ENCODE results near the gene PGA5.

DNA sequence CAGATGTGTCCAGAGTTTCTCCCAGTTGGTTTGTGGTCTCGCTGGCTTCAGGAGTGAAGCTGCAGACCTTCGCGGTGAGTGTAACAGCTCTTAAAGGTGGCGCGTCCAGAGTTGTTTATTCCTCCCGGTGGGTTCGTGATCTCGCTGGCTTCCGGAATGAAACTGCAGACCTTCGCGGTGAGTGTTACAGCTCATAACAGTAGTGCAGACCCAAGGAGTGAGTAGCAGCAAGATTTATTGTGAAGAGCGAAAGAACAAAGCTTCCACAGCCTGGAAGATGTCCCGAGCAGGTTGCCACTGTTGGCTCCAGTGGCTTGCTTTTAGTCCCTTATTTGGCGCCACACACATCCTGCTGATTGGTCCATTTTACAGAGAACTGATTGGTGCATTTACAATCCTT, 39.5 kb upstream of the PGA5 start:
- TF ChIP-seq POLR2A (IDR thresholded peaks at IDR 0.05; ENCODE audit: low read depth, low read length), result no peak
- no peak for TF ChIP-seq FOS (IDR thresholded peaks at IDR 0.05; ENCODE audit: borderline replicate concordance, extremely low read depth, insufficient read length)
- no peak for TF ChIP-seq EP300 (IDR thresholded peaks at IDR 0.05; ENCODE audit: borderline replicate concordance in 1 of 2, control insufficient read depth in 1 of 2, low read depth in 2 of 2, low read length in 2 of 2)
- TF ChIP-seq, protein P1, sequence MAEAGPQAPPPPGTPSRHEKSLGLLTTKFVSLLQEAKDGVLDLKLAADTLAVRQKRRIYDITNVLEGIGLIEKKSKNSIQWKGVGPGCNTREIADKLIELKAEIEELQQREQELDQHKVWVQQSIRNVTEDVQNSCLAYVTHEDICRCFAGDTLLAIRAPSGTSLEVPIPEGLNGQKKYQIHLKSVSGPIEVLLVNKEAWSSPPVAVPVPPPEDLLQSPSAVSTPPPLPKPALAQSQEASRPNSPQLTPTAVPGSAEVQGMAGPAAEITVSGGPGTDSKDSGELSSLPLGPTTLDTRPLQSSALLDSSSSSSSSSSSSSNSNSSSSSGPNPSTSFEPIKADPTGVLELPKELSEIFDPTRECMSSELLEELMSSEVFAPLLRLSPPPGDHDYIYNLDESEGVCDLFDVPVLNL (IDR thresholded peaks at IDR 0.05; ENCODE audit: low read depth, low read length), result no peak
- no peak for TF ChIP-seq POLR2AphosphoS5 (IDR thresholded peaks at IDR 0.05; ENCODE audit: low read length)
- TF ChIP-seq BCL3 (IDR thresholded peaks at IDR 0.05; ENCODE audit: borderline replicate concordance, insufficient read depth, low read depth, low read length, poor library complexity, severe bottlenecking), result no peak
- TF ChIP-seq KLF5 (IDR thresholded peaks at IDR 0.05; ENCODE audit: partially characterized antibody), result no peak
- TF ChIP-seq CTCF (IDR thresholded peaks at IDR 0.05 in 2 of 3, conservative IDR thresholded peaks at IDR 0.05 in 1 of 3; ENCODE audit: control insufficient read depth in 2 of 3, extremely low read depth in 1 of 3, insufficient read depth in 1 of 3, low read depth in 3 of 3, low read length in 3 of 3), result no peak
- no peak for TF ChIP-seq PRDM15 (CRISPR knock-in tag; IDR thresholded peaks at IDR 0.05)
- no peak for TF ChIP-seq CREB1 (IDR thresholded peaks at IDR 0.05; ENCODE audit: low read depth)
- TF ChIP-seq SMARCA5 (IDR thresholded peaks at IDR 0.05), result no peak
- no peak for TF ChIP-seq HDAC2 (IDR thresholded peaks at IDR 0.05)
